GM19025 (cell line): ENCODE results near the gene GNA12.

Experiments used
- ATAC-seq: cut with Tn5 transposase; IDR thresholded peaks from one replicate; pipeline ENCODE4 v1.9.1; 2021; ENCODE audit warnings: mild to moderate bottlenecking, low read depth, moderate library complexity; ENCODE audit not compliant: unreplicated experiment

GNA12 gene

DNA sequence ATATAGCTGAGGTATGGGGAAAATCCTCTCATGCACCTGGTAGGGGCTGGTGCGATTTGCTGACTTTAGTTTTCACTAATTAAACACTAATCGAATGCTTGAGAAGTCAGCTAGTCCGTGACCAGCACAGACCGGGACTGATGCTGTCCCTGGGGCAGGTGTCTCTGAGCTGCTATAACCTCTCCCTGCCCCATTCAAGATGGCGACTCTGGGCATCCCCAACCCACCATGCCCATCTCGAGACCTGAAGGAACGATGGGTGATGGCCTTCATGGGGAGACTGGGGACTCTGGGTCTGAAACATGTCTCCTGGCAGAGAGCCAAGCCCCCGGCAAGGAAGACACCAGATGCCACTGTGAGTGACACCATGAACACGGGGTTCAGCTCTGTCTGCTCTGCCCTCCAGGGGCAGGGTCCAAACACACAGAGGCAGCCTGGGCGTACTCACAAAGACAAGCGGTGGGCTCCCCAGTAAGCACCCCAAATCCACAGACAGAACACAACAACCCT lies 57.4 kb downstream of the GNA12 start:
- ATAC-seq: no peak

DNA sequence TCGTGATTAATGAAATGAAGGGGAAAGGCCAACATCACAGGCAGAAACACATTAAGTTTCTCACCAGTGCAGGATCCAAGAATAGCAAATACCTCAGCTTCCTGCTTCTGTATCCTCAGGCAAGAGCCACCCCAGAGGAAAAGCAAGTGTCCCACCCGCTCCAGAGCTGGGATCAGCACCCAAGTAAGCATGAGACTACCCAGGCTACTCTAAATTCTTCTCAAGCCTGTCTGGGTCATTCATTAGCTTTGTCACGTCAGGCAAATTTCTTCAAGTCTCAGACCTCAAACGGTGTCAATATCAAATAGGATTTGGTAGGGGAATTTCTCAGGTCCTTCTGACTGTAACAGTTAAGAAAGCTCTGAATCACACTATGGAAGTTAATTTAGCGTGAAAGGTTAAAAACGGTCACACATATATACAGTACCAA lies 59.0 kb downstream of the GNA12 start:
- ATAC-seq: no peak

DNA sequence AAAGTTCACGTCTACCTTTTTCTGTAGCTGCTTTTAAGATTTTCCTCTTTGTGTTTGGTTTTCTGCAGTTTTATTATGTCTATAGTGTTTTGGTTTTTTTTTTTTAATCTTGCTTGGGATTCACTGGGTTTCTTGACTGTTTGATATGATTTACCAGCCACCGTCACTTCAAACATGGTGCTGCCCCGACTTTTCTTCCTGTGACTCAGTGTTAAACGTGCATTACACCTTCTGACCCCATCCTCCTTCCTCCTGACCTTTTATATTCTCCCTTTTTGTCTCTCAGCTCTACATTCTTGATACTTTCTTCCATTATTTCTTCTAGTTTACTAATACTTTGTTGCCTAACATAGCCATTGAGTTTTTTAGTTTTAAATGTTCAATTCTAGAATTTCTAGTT lies 61.5 kb downstream of the GNA12 start:
- ATAC-seq: no peak

DNA sequence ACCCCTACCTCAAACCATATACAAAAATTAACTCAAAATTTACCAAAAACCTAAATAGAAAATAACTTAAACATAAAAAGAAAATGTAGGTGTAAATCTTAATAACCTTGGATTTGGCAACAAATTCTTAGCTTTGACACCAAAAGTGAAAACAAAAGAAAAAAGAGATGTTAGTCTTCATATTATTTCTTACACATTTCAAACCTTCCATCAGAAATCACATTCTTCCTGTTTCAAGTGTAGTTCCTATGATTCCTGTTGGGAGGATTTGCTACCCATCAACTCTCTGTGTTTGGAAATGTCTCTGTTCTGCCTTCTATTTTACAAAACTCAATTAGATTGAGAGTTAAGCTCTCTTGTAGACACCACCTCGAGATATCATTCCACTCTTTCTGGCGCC lies 62.0 kb downstream of the GNA12 start:
- ATAC-seq: no peak

DNA sequence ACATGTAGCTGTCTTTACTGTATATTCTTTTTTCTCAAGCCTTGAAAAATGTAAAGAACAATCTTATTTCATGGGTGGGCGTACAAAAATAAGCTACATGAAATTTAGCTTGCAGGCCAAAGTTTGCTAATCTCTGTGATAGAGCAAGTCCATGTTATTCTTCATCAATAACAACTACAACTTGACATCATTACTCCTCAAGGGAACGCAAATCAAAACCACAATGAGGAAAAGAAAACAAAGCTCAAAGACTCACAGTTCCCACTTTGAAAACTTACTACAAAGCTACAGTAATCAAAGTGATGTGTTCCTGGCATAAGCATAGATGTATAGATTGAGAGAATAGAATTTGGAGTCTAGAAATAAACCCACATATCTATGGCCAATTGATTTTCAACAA lies 62.5 kb downstream of the GNA12 start:
- no peak for ATAC-seq

DNA sequence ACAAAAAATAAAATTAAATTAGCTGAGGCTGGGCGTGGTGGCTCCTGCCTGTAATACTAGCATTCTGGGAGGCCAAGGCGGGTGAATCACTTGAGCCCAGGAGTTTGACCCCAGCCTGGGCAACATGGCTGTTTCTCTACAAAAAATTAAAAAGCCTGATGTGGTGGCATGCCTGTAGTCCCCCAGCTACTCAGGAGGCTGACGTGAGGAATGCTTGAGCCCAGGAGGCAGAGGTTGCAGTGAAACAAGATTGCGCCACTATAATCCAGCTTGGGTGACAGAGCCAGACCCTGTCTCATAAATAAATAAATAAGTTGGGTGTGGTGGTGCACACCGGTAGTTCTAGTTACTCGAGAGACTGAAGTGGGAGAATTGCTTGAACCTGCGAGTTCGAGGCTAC lies 65.1 kb downstream of the GNA12 start:
- no peak for ATAC-seq

DNA sequence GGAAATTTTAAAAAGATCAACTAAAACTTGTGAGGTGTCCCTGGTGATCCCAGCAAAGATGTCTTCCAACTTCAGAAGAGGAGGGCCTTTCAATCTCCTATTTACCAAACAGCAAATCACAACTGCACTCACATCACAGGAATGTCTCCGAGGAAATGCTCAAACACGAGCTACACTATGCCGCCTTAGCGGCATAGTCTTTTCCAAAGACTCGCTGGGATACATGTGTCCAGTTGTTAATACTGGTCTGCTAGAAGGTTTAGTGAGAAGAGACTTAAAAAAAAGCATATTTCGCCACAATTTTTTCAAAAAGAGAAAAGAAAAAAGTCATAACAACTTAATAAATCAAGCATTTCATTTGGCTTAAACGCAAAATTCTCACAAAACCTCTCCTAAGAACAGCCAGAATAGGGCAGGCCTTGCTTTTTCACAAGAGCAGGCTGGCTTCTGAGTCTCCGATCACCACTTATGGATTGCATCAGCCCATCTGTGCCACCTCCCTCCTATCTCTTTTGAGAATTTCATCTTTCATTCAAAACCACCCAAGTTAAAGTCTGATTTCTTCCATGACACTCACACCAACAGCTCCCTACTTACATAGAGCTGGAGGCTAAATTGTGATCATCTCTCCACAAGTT lies 66.1 kb downstream of the GNA12 start:
- ATAC-seq: no peak

DNA sequence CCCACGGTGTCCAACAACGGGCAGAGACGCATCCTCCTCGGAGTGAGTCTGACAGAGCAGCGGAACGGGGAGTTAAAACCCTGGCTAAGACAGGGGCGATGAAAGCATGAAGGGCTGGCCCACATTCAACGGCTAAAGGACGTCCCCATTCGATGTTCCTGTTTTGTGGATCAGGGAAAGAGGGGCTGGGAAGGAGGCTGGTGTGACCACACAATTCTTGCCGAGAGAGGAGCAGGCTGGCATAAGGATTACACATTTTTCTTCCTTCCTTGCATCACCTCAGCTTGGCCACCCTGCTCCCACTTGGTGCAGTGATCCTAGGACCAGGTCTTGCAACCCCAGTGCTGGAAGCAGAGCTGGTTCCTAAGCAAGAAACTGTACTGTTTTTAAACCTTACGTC lies 67.7 kb downstream of the GNA12 start:
- no peak for ATAC-seq

DNA sequence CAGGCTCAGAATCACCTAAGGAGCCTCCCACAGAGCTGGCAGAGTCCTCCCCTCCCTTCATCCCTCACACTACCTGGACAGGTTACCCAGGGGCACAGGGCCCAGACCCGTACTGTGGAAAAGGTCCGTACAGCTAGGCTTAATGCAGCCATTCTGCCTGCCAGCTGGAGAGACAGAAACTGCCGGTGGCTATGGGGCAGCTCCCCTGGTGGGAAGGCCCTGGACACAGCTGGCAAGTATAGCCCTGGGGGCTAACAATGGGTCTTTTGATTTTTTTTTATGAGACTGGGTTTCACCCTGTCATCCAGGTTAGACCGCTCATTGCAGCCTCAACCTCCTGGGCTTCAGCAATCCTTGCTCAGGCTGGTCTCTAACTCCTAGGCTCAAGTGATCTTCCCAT lies 68.3 kb downstream of the GNA12 start:
- ATAC-seq: no peak

DNA sequence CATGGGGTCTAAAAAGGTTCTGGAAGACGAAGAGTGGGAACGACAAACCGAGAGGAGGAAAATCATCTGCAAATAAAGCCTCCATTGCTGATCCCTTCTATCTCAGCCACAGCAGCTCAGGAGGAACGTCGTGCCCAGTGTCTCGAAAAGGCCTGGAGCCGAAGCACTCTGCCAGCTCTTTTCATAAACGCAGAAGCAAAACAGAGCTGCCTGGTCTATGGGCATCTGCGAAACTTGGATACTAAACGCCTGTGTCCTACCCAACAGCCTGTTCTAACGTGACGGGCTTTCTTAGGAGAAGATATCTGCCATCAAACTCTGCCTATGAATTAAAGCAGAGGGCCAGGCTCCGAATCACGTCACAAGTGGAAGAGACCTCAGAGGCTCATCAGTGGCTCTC lies 68.7 kb downstream of the GNA12 start:
- no peak for ATAC-seq

DNA sequence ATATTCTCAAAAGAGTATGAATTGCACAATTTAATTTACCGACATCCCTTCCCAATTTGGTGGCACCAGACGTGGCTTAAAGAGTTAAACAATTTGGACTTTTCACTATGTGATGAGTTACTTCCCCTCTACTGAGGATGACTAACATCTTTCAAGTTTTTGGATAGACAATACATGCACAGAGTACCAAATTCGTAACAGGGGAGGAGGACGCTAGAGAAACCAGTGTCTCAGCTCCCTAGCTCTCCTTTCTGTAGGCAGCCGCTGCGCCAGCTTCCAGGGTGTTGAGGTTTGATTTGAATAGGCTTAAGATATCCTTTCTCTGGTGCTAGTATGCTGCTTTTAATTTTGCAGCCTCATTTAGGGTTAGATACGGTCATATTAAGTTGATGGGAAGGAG lies 69.2 kb downstream of the GNA12 start:
- no peak for ATAC-seq

DNA sequence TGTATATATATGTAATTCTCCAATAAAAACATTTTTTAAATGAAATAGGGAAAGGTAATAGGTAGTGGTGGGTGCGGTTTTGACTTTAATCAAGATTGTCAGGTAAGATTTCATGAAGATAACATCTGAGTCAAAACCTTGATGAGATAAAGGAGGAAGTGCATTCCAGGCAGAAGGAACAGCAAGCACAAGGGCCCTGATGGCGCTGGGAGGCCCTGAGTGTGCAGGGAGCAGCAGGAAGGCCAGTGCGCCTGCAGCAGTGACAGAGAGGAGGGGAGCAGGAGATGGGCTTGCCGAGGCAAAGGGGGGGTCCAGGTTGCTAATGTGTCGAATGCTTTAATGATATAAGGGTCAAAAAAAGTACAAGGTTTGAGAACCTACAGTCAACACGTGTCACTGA lies 69.8 kb downstream of the GNA12 start:
- ATAC-seq: no peak

DNA sequence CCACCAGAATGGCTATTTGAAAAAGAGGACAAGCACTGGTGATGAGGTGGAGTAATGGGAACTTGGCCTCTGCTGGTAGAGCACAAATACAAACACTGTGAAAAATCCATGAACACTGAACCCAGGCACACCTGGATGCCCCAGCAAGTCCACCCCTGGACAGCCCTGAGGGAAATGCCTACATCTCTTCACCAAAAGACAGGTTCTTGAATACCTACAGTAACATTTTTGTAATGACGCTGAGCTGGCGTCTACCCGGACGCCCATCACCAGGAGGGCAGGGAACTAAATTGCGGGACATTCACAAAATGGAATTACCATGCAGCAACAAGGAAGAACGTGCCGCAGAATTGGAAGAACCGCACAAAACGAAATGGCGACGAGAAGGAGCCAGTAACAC lies 70.5 kb downstream of the GNA12 start:
- no peak for ATAC-seq

DNA sequence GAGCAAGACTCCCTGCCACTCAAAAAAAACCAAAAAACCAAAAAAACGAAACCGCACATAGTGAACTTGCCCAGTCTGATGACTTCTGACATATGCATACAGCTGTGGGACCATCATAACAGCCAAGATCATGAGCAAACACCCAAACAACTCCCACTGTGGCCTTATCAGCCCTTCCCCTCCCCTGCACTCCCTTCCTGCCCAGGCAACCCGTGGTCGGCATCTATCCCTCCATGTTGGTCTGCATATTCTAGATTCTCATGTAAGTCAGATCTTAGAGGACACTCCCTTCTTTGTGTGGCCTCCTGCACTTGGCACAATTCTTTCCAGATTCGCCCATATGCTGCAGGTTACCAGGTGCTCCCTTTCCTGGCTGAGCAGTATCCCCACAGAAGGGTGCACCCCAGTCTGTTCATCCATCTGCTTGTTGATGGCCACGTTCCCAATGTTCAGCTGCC lies 72.8 kb downstream of the GNA12 start:
- no peak for ATAC-seq

DNA sequence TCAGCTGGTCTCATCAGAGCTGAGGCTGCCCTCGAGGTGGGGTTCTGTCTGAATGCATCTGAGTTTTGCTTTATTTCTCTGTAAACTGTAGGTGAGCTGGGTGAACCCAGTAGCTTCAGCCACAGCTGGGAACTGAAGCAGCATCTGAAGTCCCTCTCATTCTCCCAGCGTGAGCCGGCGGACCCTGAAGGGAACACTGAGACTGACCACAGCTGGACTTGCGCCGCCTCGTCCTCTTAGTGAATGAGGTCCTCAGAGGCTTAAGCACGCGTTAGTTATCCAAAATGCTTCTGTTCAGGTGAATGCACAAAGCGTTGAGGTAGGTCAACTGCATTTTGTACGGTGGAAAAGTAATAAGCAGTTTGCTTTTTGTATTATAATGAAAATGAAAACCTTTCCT lies 79.5 kb downstream of the GNA12 start:
- no peak for ATAC-seq

DNA sequence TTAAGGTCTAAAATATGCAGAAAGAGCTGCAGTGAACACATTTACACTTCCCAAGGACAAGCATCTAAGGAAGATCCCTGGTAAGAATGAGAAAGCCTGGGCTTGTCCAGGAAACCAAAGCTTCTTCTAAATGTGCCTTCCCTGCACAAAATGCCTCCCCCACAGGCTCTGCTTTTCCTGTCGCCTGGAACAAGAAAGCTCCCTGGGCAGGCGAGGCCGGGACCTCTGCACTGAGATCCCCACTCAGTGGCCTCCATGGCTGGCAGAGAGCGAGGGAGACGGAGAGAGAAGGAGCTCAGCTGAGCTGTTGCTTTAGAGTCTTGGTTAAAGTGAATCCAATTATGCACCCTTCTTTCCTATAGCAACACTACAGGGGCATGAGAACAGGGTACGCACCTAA lies 80.5 kb downstream of the GNA12 start:
- ATAC-seq: no peak

DNA sequence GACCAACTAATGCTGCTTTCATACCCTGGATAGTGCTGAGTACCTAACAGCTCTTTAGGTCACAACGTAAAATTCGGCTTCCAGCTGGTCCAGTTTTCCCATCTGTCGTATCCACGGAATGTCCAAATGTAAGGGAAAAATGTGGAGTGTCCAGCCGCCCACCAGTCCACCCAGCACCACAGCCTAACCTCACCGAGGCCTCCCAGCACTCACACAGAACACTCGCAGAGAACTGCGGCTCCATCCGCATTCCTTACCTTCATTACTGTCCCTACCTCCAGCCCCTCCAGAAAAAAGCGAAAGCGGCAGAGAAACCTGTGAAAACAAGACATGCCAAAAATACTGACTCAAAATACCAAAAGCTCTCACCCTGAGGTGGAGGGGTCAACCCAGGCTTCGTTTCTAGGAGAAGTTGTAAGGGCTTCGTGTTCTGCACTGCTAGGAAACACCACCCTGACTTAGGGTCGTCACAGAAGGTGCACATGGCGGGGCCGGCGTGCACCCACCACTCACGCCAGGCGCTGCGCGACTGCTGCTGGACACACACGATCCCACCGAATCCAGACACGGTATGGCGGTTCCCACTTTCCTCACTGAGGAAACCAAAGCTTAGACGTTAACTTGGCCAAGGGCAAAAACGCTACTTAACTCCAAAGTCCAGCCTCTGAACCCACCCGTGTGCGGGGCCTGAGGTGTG lies 82.2 kb downstream of the GNA12 start:
- no peak for ATAC-seq

DNA sequence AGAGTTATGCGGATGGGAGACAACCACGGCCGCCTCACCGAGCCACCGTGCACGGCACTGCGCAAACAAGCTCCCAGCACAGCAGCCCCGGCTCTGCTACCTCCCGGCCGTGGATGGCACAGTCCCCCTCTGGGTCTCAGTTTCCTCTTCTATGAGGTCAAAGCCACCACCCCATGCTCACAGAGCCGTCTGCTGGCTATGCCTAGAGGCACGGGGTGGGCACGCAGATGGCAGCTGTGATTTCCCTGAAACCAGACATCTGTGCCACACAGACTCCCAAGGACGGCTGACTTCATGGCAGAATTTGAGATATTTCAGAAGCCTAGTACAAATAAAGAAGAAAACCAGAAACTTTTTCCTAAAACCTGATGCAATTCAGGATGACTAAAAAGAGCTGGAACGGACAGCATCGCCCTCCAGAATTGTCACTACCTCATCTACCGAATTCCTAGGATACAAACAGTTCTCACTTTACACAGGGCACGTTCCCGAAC lies 82.9 kb downstream of the GNA12 start:
- ATAC-seq: no peak

DNA sequence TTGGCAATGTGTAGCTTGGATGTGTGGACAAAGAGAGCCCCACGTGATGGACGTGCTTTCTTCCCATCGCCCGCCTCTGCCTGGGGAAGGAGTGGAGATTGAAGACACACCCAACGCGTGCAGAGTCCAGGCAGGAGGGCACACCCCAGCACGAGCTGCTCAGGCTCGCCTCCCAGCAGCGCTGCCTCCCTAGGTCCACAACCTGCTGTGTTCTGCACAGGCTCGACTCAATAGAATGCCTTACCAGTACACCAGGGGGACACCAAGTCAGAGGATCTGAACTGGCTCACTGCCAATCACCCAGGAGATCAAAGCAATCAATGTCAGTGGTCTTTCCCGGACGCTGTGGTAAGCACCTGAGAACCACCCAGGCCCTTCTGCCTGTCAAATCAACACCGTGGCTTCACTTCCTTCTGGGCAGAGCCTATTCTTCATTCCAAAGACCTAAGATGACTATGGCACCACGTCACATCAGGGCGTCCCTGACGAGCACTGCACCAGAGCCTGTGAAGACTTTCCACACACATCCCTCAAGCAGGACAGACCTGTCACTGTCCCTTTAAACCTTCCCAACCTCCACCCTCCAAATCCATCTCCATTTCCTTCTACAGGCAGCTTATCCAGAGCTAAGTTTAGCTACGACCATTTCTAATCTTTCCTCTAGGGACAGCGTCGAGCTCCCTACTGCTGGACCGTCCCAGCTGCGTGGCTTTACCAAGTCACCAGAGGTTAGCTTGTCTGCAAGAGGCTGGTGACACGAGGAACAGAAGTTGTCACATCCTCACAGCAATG lies 83.8 kb downstream of the GNA12 start:
- no peak for ATAC-seq

DNA sequence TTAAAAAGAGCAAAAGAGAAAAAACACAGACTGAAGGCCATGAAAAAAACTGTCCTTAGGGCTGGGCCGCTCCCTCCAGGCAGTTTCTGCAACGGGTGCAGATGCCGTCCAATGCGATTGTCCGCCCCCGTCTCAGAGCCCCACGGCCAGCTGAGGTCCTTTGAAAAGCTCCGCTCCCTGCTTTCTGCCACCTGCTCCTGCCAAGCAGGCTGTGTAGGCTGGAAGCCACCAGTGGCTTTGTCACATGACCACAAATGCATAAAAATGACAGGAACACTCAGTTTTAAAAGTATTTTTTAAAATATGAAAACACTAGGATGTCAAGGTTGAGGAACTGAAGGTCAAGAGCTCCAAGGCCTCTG lies 84.4 kb downstream of the GNA12 start:
- ATAC-seq: no peak
